Retina (tissue), 1 donor: ENCODE data around the gene LRRN2.
"Not testable (repeated sequence)": the region's sequence is repeated elsewhere in the genome, so short reads cannot be mapped to it uniquely, and the experiment has no call there.

Experiments
- DNase-seq: peaks from one replicate; pipeline ENCODE4 v3.0.0-alpha.2; 2016

The LRRN2 gene

GRCh38 chr1:204685236-204686006 is at the start of gene LRRN2:
Gene LRRN2 (minus strand): TSS chr1:204685738. CDS start chr1:204619992, 65,746 bp downstream.
- DNase-seq: peak; percentile 77

- DNase-seq: no peak
These were observed 49.5 kb upstream of the LRRN2 start for GRCh38 chr1:204735042-204735441.

GRCh38 chr1:204733869-204734596 is 48.5 kb upstream of the LRRN2 start:
- DNase-seq: no peak

GRCh38 chr1:204733289-204733688 is 47.8 kb upstream of the LRRN2 start:
- DNase-seq: peak; percentile 76

GRCh38 chr1:204731985-204732575 is 46.5 kb upstream of the LRRN2 start:
- DNase-seq: no peak

GRCh38 chr1:204731509-204731908 is 46.0 kb upstream of the LRRN2 start:
- no peak for DNase-seq

- DNase-seq: no peak
These were observed 45.4 kb upstream of the LRRN2 start for GRCh38 chr1:204730826-204731459.

- no peak for DNase-seq
These were observed 44.0 kb upstream of the LRRN2 start for GRCh38 chr1:204729516-204729915.

- DNase-seq: no peak
These were observed 42.9 kb upstream of the LRRN2 start for GRCh38 chr1:204728456-204728855.

- no peak for DNase-seq
These were observed 42.5 kb upstream of the LRRN2 start for GRCh38 chr1:204728045-204728444.

GRCh38 chr1:204727438-204727837 is 41.9 kb upstream of the LRRN2 start:
- DNase-seq: not testable (repeated sequence)

- DNase-seq: no peak
These were observed 40.9 kb upstream of the LRRN2 start for GRCh38 chr1:204726478-204726877.

- DNase-seq: no peak
These were observed 40.4 kb upstream of the LRRN2 start for GRCh38 chr1:204725821-204726448.

GRCh38 chr1:204723131-204723787 is 37.7 kb upstream of the LRRN2 start:
- DNase-seq: no peak

- DNase-seq: peak; percentile 71
These were observed 36.0 kb upstream of the LRRN2 start for GRCh38 chr1:204721373-204722055.

- DNase-seq: no peak
These were observed 31.1 kb upstream of the LRRN2 start for GRCh38 chr1:204716660-204717059.

GRCh38 chr1:204714861-204715511 is 29.4 kb upstream of the LRRN2 start:
- DNase-seq: no peak

- no peak for DNase-seq
These were observed 28.8 kb upstream of the LRRN2 start for GRCh38 chr1:204714194-204714860.

- DNase-seq: no peak
These were observed 28.0 kb upstream of the LRRN2 start for GRCh38 chr1:204713541-204713940.

- no peak for DNase-seq
These were observed 27.3 kb upstream of the LRRN2 start for GRCh38 chr1:204712708-204713430.
